Measurements from ENCODE around the gene PLCXD3.

- no peak for TF ChIP-seq POLR2A (IDR thresholded peaks at IDR 0.05)
- TF ChIP-seq, protein P1, sequence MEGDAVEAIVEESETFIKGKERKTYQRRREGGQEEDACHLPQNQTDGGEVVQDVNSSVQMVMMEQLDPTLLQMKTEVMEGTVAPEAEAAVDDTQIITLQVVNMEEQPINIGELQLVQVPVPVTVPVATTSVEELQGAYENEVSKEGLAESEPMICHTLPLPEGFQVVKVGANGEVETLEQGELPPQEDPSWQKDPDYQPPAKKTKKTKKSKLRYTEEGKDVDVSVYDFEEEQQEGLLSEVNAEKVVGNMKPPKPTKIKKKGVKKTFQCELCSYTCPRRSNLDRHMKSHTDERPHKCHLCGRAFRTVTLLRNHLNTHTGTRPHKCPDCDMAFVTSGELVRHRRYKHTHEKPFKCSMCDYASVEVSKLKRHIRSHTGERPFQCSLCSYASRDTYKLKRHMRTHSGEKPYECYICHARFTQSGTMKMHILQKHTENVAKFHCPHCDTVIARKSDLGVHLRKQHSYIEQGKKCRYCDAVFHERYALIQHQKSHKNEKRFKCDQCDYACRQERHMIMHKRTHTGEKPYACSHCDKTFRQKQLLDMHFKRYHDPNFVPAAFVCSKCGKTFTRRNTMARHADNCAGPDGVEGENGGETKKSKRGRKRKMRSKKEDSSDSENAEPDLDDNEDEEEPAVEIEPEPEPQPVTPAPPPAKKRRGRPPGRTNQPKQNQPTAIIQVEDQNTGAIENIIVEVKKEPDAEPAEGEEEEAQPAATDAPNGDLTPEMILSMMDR (IDR thresholded peaks at IDR 0.05): no peak
These were observed 62.5 kb downstream of the PLCXD3 start for GRCh38 chr5:41447650-41448510.
